HCT116 (cell line): ENCODE measurements around the gene CRK. TPM values are rescaled to one million over a fixed set of nuclear protein-coding genes. Genes with fewer than 3 reads are reported as not detected.

Source experiments
- ATAC-seq: fragments of 200-7000 bp; cut with Tn5 transposase; 2 replicates; pipeline ENCODE4 v1.9.1; 2020; ENCODE audit warnings: mild to moderate bottlenecking, moderate library complexity
- BruUV-seq: library from RNA; stranded (reverse); fragments of 400-500 nt; replicated peaks from 2 replicates; lab custom pipeline; 2021; lab: Mats Ljungman, UMichigan
- CTCF ChIA-PET: fragments of 300-600 bp; sonication (Branson Sonifier 250); formaldehyde crosslinking; loops from one replicate; lab custom pipeline; 2021; ENCODE audit warnings: antibody characterized with exemption; lab: Charles Lee
- POLR2A ChIA-PET: fragments of 300-600, 350-600 bp; sonication (Branson Sonifier 250); formaldehyde crosslinking; loops from one replicate; lab custom pipeline; 2021; ENCODE audit warnings: antibody characterized with exemption; lab: Charles Lee
- RAD21 ChIA-PET, 2 experiments: fragments of 300-600 bp; sonication (Branson Sonifier 250); formaldehyde crosslinking; loops; one replicate each; lab custom pipeline; 2023; ENCODE audit warnings: low total read pairs in 2 of 2; ENCODE audit not compliant: uncharacterized antibody in 2 of 2, unreplicated experiment in 2 of 2, low non-redundant PET in 1 of 2; lab: Charles Lee
- DNase-seq: peaks from one replicate; pipeline ENCODE4 v3.0.0-alpha.2; 2010; ENCODE audit warnings: low read depth, low spot score
- H2AFZ ChIP-seq: fragments of 200-600 bp; shearing (Covaris generic), sonication (generic); 2 replicates; pipeline ENCODE4 v1.6.1; 2017; ENCODE audit warnings: low read depth, mixed run types, mixed read lengths, antibody characterized with exemption, low read length; ENCODE audit not compliant: poor library complexity, severe bottlenecking
- H3K27ac ChIP-seq: 2 replicates; pipeline ENCODE4 v1.5.1; 2012; ENCODE audit warnings: low read depth, low read length
- H3K27me3 ChIP-seq: fragments of 200-600 bp; sonication (generic); 2 replicates; pipeline ENCODE4 v1.6.1; 2016; ENCODE audit warnings: mixed run types, low read length, mixed read lengths; ENCODE audit not compliant: insufficient read depth
- H3K36me3 ChIP-seq, 2 experiments: fragments of 200-500 bp in 1 of 2; fragments of 200-600 bp in 1 of 2; sonication (Bioruptor generic) in 1 of 2; sonication (generic) in 1 of 2; 2 replicates each; pipeline versions ENCODE4 v1.5.1 to v1.6.1; 2014 to 2016; ENCODE audit warnings: low read length in 2 of 2, inconsistent platforms in 1 of 2, mixed read lengths in 1 of 2, mixed run types in 1 of 2; ENCODE audit not compliant: insufficient read depth in 2 of 2, control insufficient read depth in 1 of 2
- H3K4me1 ChIP-seq, 2 experiments: fragments of 200-600 bp in 1 of 2; sonication (generic) in 1 of 2; 2 replicates each; pipeline versions ENCODE4 v1.5.1 to v1.6.1; 2012 to 2017; ENCODE audit warnings: low read length in 2 of 2, inconsistent platforms in 1 of 2, mild to moderate bottlenecking in 1 of 2, mixed read lengths in 1 of 2, mixed run types in 1 of 2, moderate library complexity in 1 of 2; ENCODE audit not compliant: insufficient read depth in 2 of 2, control insufficient read depth in 1 of 2
- H3K4me2 ChIP-seq: fragments of 200-600 bp; sonication (generic); 2 replicates; pipeline ENCODE4 v1.6.1; 2017; ENCODE audit warnings: mixed run types, low read length, mixed read lengths
- H3K4me3 ChIP-seq, 2 experiments: fragments of 200-600 bp in 1 of 2; sonication (generic) in 1 of 2; replicated peaks in 1 of 2; 2 replicates each; pipeline ENCODE4 v1.5.1; 2011 to 2016; ENCODE audit warnings: low read length in 2 of 2, control low read depth in 1 of 2, low read depth in 1 of 2, mild to moderate bottlenecking in 1 of 2, mixed read lengths in 1 of 2, mixed run types in 1 of 2
- H3K79me2 ChIP-seq: fragments of 200-600 bp; sonication (generic); 2 replicates; pipeline ENCODE4 v1.6.1; 2017; ENCODE audit warnings: mild to moderate bottlenecking, mixed run types, low read length, moderate library complexity, mixed read lengths; ENCODE audit not compliant: insufficient read depth
- H3K9ac ChIP-seq: fragments of 200-600 bp; sonication (generic); 2 replicates; pipeline ENCODE4 v1.6.1; 2016; ENCODE audit warnings: low read length, mixed read lengths
- H3K9me2 ChIP-seq: fragments of 200-600 bp; sonication (generic), shearing (Covaris generic); 2 replicates; pipeline ENCODE4 v1.6.1; 2017; ENCODE audit warnings: mixed run types, mild to moderate bottlenecking, moderate library complexity; ENCODE audit not compliant: insufficient read depth
- H3K9me3 ChIP-seq, 2 experiments: fragments of 200-500 bp in 1 of 2; fragments of 200-600 bp in 1 of 2; sonication (Bioruptor generic) in 1 of 2; sonication (generic) in 1 of 2; 2 replicates each; pipeline ENCODE4 v1.6.1; 2014 to 2017; ENCODE audit warnings: low read length in 2 of 2, mixed read lengths in 2 of 2, inconsistent platforms in 1 of 2, low read depth in 1 of 2, mild to moderate bottlenecking in 1 of 2, mixed run types in 1 of 2, moderate library complexity in 1 of 2; ENCODE audit not compliant: control insufficient read depth in 1 of 2, insufficient read depth in 1 of 2
- H4K20me1 ChIP-seq: fragments of 200-600 bp; sonication (generic), shearing (Covaris generic); 2 replicates; pipeline ENCODE4 v1.6.1; 2017; ENCODE audit warnings: mixed run types, mild to moderate bottlenecking, moderate library complexity; ENCODE audit not compliant: insufficient read depth
- ATF3 ChIP-seq: IDR thresholded peaks from 2 replicates; pipeline ENCODE4 v1.6.1; 2012
- CBX3 ChIP-seq: IDR thresholded peaks from 2 replicates; pipeline ENCODE4 v1.6.1; 2012; ENCODE audit warnings: low read depth
- CEBPB ChIP-seq: IDR thresholded peaks from 2 replicates; pipeline ENCODE4 v1.6.1; 2012; ENCODE audit warnings: low read depth
- CTCF ChIP-seq, 3 experiments: fragments of 200-600 bp in 1 of 3; sonication (generic) in 1 of 3; IDR thresholded peaks in 2 of 3; conservative IDR thresholded peaks in 1 of 3; 2 replicates each; pipeline ENCODE4 v1.5.1; 2012 to 2017; ENCODE audit warnings: low read depth in 2 of 3, low read length in 2 of 3, antibody characterized with exemption in 1 of 3, borderline replicate concordance in 1 of 3, control low read depth in 1 of 3, mild to moderate bottlenecking in 1 of 3, mixed read lengths in 1 of 3, mixed run types in 1 of 3, moderate library complexity in 1 of 3; ENCODE audit not compliant: insufficient read depth in 1 of 3
- EGR1 ChIP-seq: IDR thresholded peaks from 2 replicates; pipeline ENCODE4 v1.6.1; 2012; ENCODE audit warnings: low read depth
- ELF1 ChIP-seq: IDR thresholded peaks from 2 replicates; pipeline ENCODE4 v1.6.1; 2012; ENCODE audit warnings: low read depth, borderline replicate concordance
- EZH2 ChIP-seq: fragments of 200-600 bp; sonication (generic); IDR thresholded peaks from 2 replicates; pipeline ENCODE4 v1.6.1; 2017; ENCODE audit warnings: antibody characterized with exemption, mixed run types
- EZH2phosphoT487 ChIP-seq: fragments of 200-600 bp; IDR thresholded peaks from 2 replicates; pipeline ENCODE4 v1.6.1; 2018; ENCODE audit warnings: antibody characterized with exemption, borderline replicate concordance
- JUND ChIP-seq: IDR thresholded peaks from 2 replicates; pipeline ENCODE4 v1.6.1; 2012
- MAX ChIP-seq: IDR thresholded peaks from 2 replicates; pipeline ENCODE4 v1.6.1; 2012
- POLR2A ChIP-seq: IDR thresholded peaks from 2 replicates; pipeline ENCODE4 v1.7.0; 2011; ENCODE audit warnings: borderline replicate concordance; ENCODE audit not compliant: insufficient read depth, insufficient read length; ENCODE audit errors: extremely low read depth
- REST ChIP-seq: IDR thresholded peaks from 2 replicates; pipeline ENCODE4 v1.6.1; 2012; ENCODE audit warnings: low read depth
- ZBTB33 ChIP-seq: IDR thresholded peaks from 2 replicates; pipeline ENCODE4 v1.6.1; 2011; ENCODE audit warnings: mild to moderate bottlenecking, low read length, moderate library complexity; ENCODE audit not compliant: insufficient replicate concordance; ENCODE audit errors: extremely low read depth
- ZFX ChIP-seq: fragments of 450-650 bp; IDR thresholded peaks from 2 replicates; pipeline ENCODE4 v1.6.1; 2017
- intact Hi-C: fragments of 100-400 bp; cut with micrococcal nuclease; formaldehyde crosslinking; loops from 2 replicates; pipeline ENCODE4 v1.10.0; 2022
- total RNA-seq: library from RNA; stranded (reverse); gene quantifications from one replicate; pipeline ENCODE4 v1.2.1, GENCODE V29; 2021; ENCODE audit not compliant: unreplicated experiment

CRK gene
- total RNA-seq, 1 experiment from 2014 or later, result 55.5 TPM

GRCh38 chr17:1402262-1402586 lies 53.8 kb downstream of the CRK start:
- H3K9me2 ChIP-seq, result no peaks in the 10 kb centered on the region
- no peaks in the 10 kb centered on the region for H3K9me3 ChIP-seq
- CTCF ChIA-PET, result no interaction called here
- H3K27me3 ChIP-seq, result no peaks in the 10 kb centered on the region
- H3K4me1 ChIP-seq, result peaks cover 19 to 24% of the 10 kb centered on the region in 2 experiments
- H3K9ac ChIP-seq, result no peak overlapping the region
- no peak for TF ChIP-seq ELF1
- no peak for TF ChIP-seq JUND
- no peak for TF ChIP-seq EGR1
- no peak for TF ChIP-seq EZH2
- TF ChIP-seq MAX, result no peak
- TF ChIP-seq CEBPB, result no peak
- no peak for TF ChIP-seq REST
- no peak for TF ChIP-seq CBX3
- TF ChIP-seq ZFX, result no peak
- no peak for TF ChIP-seq POLR2A
- TF ChIP-seq CTCF (IDR thresholded peaks at IDR 0.05 in 2 of 3, conservative IDR thresholded peaks at IDR 0.05 in 1 of 3; ENCODE audit: borderline replicate concordance in 1 of 3, insufficient read depth in 1 of 3, low read depth in 2 of 3, low read length in 2 of 3), result no peak
- TF ChIP-seq ATF3, result no peak
- no peak for TF ChIP-seq EZH2phosphoT487
- no peak for TF ChIP-seq ZBTB33
- TF ChIP-seq, all 23 proteins: peak for 0
- RAD21 ChIA-PET, result no interaction called here
- Histone ChIP-seq H3K36me3 (no peaks in the 10 kb centered on the region), H3K27ac (no peak overlapping the region), H2AFZ (no peak overlapping the region), H3K4me2 (no peak overlapping the region), H4K20me1 (peaks cover 8% of the 10 kb centered on the region; the same call in 1 of the 2 replicates), H3K4me3 (no peak overlapping the region), H3K79me2 (peaks cover 28% of the 10 kb centered on the region)
- DNase-seq, result no peak
- POLR2A ChIA-PET, result no interaction called here
- intact Hi-C loops, result no loop called here
- ATAC-seq, result no peak
- BruUV-seq, result no TSS peak
